Esophagus muscularis mucosa (tissue), 3 donors: ENCODE results near the gene AJAP1.

Experiments
- CTCF ChIP-seq, 3 experiments: fragments of 200-600 bp in 2 of 3; fragments of 450-650 bp in 1 of 3; sonication (generic) in 2 of 3; IDR thresholded peaks; one replicate each; pipeline ENCODE4 v1.5.1; 2017 to 2019; ENCODE audit warnings: antibody characterized with exemption in 3 of 3, mild to moderate bottlenecking in 2 of 3, moderate library complexity in 1 of 3
- POLR2A ChIP-seq: fragments of 450-650 bp; IDR thresholded peaks from one replicate; pipeline ENCODE4 v1.6.1; 2017; ENCODE audit warnings: antibody characterized with exemption, moderate library complexity, mild to moderate bottlenecking, low read depth
- POLR2AphosphoS5 ChIP-seq, 2 donors: sonication (generic); formaldehyde crosslinking; IDR thresholded peaks; one replicate each; pipeline ENCODE4 v1.6.1; 2017; ENCODE audit warnings: antibody characterized with exemption in 2 of 2

GRCh38 chr1:4670265-4670664, 15.9 kb downstream of the AJAP1 start:
- no peak for TF ChIP-seq CTCF (IDR thresholded peaks at IDR 0.05)
- no peak for TF ChIP-seq POLR2AphosphoS5 (IDR thresholded peaks at IDR 0.05)
- TF ChIP-seq POLR2A: no peak
